Suprapubic skin (tissue), 4 donors: ENCODE measurements around the gene TRIM24. TPM values are rescaled to one million over a fixed set of nuclear protein-coding genes. Genes with fewer than 3 reads are reported as not detected.

ENCODE experiments used
- DNase-seq, 2 donors: peaks; one replicate each; pipeline ENCODE4 v3.0.0-alpha.2; 2019; ENCODE audit warnings: low spot score in 2 of 2
- H3K27ac ChIP-seq: fragments of 200-600 bp; sonication (generic); one replicate; pipeline ENCODE4 v1.5.1; 2019
- H3K27me3 ChIP-seq: fragments of 200-600 bp; sonication (generic); one replicate; pipeline ENCODE4 v1.5.1; 2019
- H3K36me3 ChIP-seq: fragments of 200-600 bp; sonication (generic); one replicate; pipeline ENCODE4 v1.5.1; 2019
- H3K4me1 ChIP-seq: fragments of 200-600 bp; sonication (generic); one replicate; pipeline ENCODE4 v1.5.1; 2019
- H3K4me3 ChIP-seq: fragments of 200-600 bp; sonication (generic); one replicate; pipeline ENCODE4 v1.5.1; 2019; ENCODE audit warnings: mild to moderate bottlenecking
- H3K9me3 ChIP-seq: fragments of 200-600 bp; sonication (generic); one replicate; pipeline ENCODE4 v1.5.1; 2019
- CTCF ChIP-seq, 2 donors: fragments of 200-600 bp in 1 of 2; fragments of 450-650 bp in 1 of 2; sonication (generic) in 1 of 2; IDR thresholded peaks; one replicate each; pipeline ENCODE4 v1.5.1; 2016 to 2019; ENCODE audit warnings: antibody characterized with exemption in 2 of 2, mild to moderate bottlenecking in 1 of 2, moderate library complexity in 1 of 2
- EP300 ChIP-seq: sonication (generic); formaldehyde crosslinking; IDR thresholded peaks from one replicate; pipeline ENCODE4 v1.6.1; 2017; ENCODE audit warnings: antibody characterized with exemption
- POLR2A ChIP-seq, 2 donors: fragments of 450-650 bp; IDR thresholded peaks; one replicate each; pipeline ENCODE4 v1.6.1; 2017; ENCODE audit warnings: antibody characterized with exemption in 2 of 2, mild to moderate bottlenecking in 2 of 2, moderate library complexity in 2 of 2
- POLR2AphosphoS5 ChIP-seq, 3 donors: sonication (generic); formaldehyde crosslinking; IDR thresholded peaks; one replicate each; pipeline ENCODE4 v1.6.1; 2017; ENCODE audit warnings: antibody characterized with exemption in 3 of 3
- WGBS: methylation state at CpG from one replicate; pipeline ENCODE4 v1.1.5; 2018; 5-methylcytosine and 5-hydroxymethylcytosine counted together
- total RNA-seq, 4 donors: library from RNA; depleted of rRNA; stranded (reverse); fragments of >200 nt; gene quantifications; one replicate each; pipeline ENCODE4 v1.1.0, GENCODE V29; 2016

The TRIM24 gene
- total RNA-seq, 4 donors from 2014 or later = 16.1 to 20.8 (median 17.7) TPM

DNA sequence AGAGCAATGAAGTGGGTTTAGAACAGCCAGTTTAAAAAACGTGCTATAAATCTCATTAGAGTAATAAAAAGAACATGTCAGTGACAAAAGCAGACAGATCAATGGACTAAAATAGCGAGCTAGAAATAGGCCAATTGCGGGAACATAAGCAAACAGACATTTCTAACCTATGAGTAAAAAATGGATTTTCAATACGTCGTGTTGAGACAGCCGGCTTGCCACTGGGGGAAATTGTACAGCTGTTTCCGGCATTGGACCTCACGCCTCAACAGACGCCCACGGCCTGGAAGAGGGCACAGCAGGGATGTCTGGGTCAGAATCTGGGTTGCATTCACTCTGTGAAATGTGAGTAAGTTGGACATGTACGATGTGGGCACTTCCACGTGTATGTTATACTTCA lies 148.2 kb downstream of the TRIM24 start:
- H3K27me3 ChIP-seq = no peaks in the 10 kb centered on the region
- H3K27ac ChIP-seq = no peak overlapping the region
- no peak for DNase-seq
- H3K36me3 ChIP-seq = no peaks in the 10 kb centered on the region
- no peaks in the 10 kb centered on the region for H3K9me3 ChIP-seq
- H3K4me1 ChIP-seq = no peaks in the 10 kb centered on the region
- TF ChIP-seq CTCF (IDR thresholded peaks at IDR 0.05) (no peak), POLR2AphosphoS5 (IDR thresholded peaks at IDR 0.05) (no peak), EP300 (no peak), POLR2A (IDR thresholded peaks at IDR 0.05) (no peak)
- 39% methylated on average over 12 of the region's 12 CpGs for WGBS
- H3K4me3 ChIP-seq = no peak overlapping the region

DNA sequence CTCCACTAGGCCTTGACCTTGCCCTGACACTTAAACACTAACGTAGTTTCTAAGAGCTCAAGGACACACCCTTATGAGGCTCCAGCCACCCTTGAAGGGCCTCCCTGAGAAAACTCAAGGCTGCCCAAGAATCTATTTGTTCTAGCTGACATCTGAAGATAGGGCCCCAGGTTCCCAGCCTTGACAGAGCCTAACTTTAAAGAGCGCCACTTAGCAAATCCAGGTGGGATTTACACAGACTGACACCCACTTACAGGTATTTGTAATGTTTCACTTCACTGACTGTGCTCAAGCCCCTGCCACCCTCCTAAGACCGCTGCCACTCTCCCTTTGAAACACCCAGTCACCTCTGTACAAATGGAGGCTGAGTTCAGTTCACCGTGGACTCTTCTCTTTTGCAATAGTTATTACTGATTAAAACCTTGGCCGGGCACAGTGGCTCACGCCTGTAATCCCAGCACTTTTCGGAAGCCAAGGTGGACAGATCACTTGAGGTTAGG lies 150.7 kb downstream of the TRIM24 start:
- DNase-seq = no peak
- WGBS = 85% methylated on average over 7 of the region's 7 CpGs
- H3K9me3 ChIP-seq = no peaks in the 10 kb centered on the region
- no peak overlapping the region for H3K4me3 ChIP-seq
- TF ChIP-seq POLR2AphosphoS5 (IDR thresholded peaks at IDR 0.05) (no peak), POLR2A (IDR thresholded peaks at IDR 0.05) (no peak), EP300 (no peak), CTCF (IDR thresholded peaks at IDR 0.05) (no peak)
- no peaks in the 10 kb centered on the region for H3K4me1 ChIP-seq
- H3K27me3 ChIP-seq = no peaks in the 10 kb centered on the region
- H3K27ac ChIP-seq = no peak overlapping the region
- no peaks in the 10 kb centered on the region for H3K36me3 ChIP-seq

GRCh38 chr7:138613630-138614029 lies 153.6 kb downstream of the TRIM24 start:
- Histone ChIP-seq H3K27ac (no peak overlapping the region), H3K27me3 (no peaks in the 10 kb centered on the region)
- TF ChIP-seq EP300 (no peak), POLR2A (IDR thresholded peaks at IDR 0.05) (no peak), POLR2AphosphoS5 (IDR thresholded peaks at IDR 0.05) (no peak), CTCF (IDR thresholded peaks at IDR 0.05) (no peak)

DNA sequence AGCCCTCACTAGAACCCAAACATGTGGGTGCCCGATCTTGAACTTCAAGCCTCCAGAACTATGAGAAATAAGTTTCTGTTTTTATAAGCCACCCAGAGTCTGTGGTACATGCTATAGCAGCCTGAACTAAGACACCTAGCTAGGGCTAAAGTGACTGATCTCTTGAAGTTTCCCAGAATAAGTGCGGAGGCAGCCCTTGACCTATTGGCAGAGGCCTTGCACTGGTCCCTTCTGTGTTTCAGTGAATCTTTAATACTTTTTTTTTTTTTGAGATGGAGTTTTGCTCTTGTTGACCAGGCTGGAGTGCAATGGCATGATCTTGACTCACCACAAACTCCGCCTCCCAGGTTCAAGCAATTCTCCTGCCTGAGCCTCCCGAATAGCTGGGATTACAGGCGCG lies 156.0 kb downstream of the TRIM24 start:
- Histone ChIP-seq H3K9me3 (no peaks in the 10 kb centered on the region), H3K36me3 (no peaks in the 10 kb centered on the region), H3K27me3 (no peaks in the 10 kb centered on the region), H3K4me1 (no peaks in the 10 kb centered on the region), H3K4me3 (no peak overlapping the region), H3K27ac (no peak overlapping the region)
- no peak for TF ChIP-seq CTCF (IDR thresholded peaks at IDR 0.05)
- TF ChIP-seq EP300 = no peak
- TF ChIP-seq POLR2AphosphoS5 (IDR thresholded peaks at IDR 0.05) = no peak
- no peak for TF ChIP-seq POLR2A (IDR thresholded peaks at IDR 0.05)
- 97% methylated on average over 6 of the region's 6 CpGs for WGBS
- DNase-seq = no peak

More at GRCh38 chr7:138613630-138614029, 153.6 kb downstream of the TRIM24 start:
- Histone ChIP-seq H3K4me1 (no peaks in the 10 kb centered on the region), H3K9me3 (no peaks in the 10 kb centered on the region), H3K36me3 (no peaks in the 10 kb centered on the region), H3K4me3 (no peak overlapping the region)
- 85% methylated on average over 2 of the region's 2 CpGs for WGBS
- DNase-seq = no peak

- DNase-seq = no peak
- 97% methylated on average over 10 of the region's 10 CpGs for WGBS
- TF ChIP-seq CTCF (IDR thresholded peaks at IDR 0.05) = no peak
- Histone ChIP-seq H3K27me3 (no peaks in the 10 kb centered on the region), H3K9me3 (no peaks in the 10 kb centered on the region), H3K36me3 (no peaks in the 10 kb centered on the region), H3K27ac (no peak overlapping the region), H3K4me1 (no peaks in the 10 kb centered on the region), H3K4me3 (no peak overlapping the region)
Observed at GRCh38 chr7:138618506-138618905, 158.4 kb downstream of the TRIM24 start.
